ENCODE results near the gene ITGA11.

Gene ITGA11

DNA sequence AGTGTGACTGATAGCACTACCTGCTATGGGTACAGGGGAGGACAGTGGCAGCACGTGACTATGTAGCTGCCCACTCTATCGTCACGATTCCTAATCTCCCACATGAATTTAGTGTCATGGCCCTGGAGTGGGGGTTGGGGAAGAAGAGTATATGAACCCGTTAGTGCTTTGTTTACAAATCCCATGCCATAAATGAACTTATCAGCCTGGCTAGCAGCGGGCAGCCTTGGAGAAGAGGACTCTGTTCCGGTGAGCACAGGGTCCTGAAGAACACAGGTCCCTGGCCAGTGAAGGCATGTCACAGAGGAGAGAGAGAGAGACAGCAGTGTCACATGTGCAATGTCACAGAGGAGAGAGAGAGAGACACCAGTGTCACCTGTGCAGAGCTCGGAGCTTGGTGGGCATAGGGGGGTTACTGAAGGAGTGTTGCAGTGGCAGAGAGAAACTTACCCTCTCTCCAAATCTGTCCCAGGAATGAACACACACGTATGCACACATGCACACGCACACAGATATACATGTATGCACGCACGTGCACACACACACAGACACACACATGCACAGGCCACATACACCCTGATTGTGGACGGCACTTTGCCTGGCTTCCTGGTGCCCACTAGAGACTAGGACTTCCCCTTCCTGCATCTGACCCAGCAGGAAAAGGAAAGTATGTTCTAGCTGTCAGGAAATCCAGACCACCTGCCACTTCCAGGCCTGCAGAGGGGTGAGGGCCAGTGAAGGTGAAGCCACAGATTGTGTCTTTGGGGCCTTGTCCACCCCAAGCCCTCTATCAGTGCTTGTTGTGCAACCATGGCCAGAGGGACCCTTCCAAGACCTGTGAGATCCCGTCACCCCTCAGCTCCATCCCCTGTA, 26.3 kb downstream of the ITGA11 start:
- TF ChIP-seq, protein P1, sequence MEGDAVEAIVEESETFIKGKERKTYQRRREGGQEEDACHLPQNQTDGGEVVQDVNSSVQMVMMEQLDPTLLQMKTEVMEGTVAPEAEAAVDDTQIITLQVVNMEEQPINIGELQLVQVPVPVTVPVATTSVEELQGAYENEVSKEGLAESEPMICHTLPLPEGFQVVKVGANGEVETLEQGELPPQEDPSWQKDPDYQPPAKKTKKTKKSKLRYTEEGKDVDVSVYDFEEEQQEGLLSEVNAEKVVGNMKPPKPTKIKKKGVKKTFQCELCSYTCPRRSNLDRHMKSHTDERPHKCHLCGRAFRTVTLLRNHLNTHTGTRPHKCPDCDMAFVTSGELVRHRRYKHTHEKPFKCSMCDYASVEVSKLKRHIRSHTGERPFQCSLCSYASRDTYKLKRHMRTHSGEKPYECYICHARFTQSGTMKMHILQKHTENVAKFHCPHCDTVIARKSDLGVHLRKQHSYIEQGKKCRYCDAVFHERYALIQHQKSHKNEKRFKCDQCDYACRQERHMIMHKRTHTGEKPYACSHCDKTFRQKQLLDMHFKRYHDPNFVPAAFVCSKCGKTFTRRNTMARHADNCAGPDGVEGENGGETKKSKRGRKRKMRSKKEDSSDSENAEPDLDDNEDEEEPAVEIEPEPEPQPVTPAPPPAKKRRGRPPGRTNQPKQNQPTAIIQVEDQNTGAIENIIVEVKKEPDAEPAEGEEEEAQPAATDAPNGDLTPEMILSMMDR (IDR thresholded peaks at IDR 0.05; ENCODE audit: low read depth, low read length, missing control alignments): no peak
- Histone ChIP-seq H3K4me3 (ENCODE audit: low read depth, low read length) (no peak overlapping the region), H3K27me3 (replicated peaks) (no peaks in the 10 kb centered on the region), H3K36me3 (replicated peaks) (peaks cover 48% of the 10 kb centered on the region), H3K27ac (no peak overlapping the region)
- no peak for DNase-seq
- in situ Hi-C loops (cut with HindIII; ENCODE audit: low pct_ligation_motif_present, low sequenced_read_pairs): no loop called here

DNA sequence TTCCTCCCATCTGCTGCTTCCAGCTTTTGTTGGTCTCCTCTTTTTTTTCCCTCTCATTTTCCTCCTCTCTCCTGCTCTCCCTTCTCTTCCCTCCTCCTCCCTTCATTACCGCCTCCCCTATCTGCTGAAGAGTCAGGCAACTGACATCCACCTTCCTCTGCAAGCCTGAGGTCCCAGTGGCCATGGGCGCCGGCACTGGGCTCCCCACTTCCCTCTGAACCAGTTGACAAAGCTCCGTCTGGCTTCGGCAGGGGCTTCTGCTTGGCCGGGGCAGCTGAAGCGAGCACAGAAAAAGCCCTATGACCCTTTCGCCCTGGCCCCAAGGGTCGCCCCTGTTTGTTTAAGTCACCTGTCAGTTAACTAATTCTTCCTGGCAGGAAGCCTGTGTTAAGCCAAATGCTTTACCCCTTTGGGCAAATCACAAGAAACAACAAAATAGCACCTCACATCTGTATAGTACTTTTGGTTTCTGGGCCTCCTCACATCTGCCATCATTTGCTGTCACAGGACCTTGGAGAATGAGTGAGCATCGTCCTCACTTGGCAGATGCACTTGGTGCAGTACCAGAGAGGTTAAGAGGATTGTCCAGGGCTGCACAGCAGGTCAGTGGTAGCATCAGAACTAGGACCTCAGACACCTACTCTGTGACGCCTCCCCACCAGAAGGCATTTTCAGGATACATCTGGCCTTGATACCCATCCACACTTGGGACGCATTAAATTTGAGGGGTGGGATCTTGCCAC, 27.7 kb downstream of the ITGA11 start:
- Histone ChIP-seq H3K4me3 (ENCODE audit: low read depth, low read length) (no peak overlapping the region), H3K36me3 (replicated peaks) (peaks cover 43% of the 10 kb centered on the region)
- in situ Hi-C loops (cut with HindIII; ENCODE audit: low pct_ligation_motif_present, low sequenced_read_pairs): no loop called here

DNA sequence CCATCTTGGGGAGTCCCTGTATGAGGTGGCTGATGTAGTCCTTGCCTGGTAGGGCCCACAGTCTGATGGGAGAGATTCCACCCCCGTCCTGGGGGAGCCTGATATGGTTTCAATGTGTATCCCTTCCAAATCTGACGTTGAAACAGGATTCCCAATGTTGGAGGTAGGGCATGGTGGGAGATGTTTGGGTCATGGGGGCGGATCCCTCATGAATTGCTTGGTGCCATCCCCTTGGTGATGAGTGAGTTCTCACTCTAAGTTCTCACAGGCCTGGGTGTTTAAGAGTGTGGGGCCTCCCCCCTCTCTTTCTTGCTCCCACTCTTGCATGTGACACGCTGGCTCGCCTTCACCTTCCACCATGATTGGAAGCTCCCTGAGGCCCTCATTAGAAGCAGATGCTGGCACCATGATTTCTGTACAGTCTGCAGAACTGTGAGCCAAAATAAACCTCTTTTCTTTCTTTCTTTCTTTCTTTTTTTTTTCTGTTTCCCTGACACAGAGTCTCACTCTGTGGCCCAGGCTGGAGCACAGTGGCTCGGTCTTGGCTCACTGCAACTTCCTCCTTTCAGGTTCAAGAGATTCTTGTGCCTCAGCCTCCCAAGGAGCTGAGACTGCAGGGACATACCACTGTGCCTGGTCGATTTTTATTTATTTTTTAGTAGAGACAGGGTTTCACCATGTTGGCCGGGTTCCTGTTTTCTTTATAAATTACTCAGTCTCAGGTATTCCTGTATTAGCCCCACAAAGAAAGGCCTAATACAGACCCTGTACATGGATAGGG, 28.6 kb downstream of the ITGA11 start:
- peaks cover 37% of the 10 kb centered on the region for H3K36me3 ChIP-seq (replicated peaks)
- H3K27ac ChIP-seq: no peak overlapping the region
- no peak overlapping the region for H3K4me3 ChIP-seq (ENCODE audit: low read depth, low read length)
- no peak for DNase-seq
- in situ Hi-C loops (cut with HindIII; ENCODE audit: low pct_ligation_motif_present, low sequenced_read_pairs): no loop called here
- H3K27me3 ChIP-seq (replicated peaks): no peaks in the 10 kb centered on the region
- TF ChIP-seq, protein P1 (IDR thresholded peaks at IDR 0.05; ENCODE audit: low read depth, low read length, missing control alignments): no peak

More for the DNA sequence above, 27.7 kb downstream of the ITGA11 start:
- TF ChIP-seq, protein P1 (IDR thresholded peaks at IDR 0.05; ENCODE audit: low read depth, low read length, missing control alignments): no peak
- Histone ChIP-seq H3K27ac (no peak overlapping the region), H3K27me3 (replicated peaks) (no peaks in the 10 kb centered on the region)
- DNase-seq: no peak

DNA sequence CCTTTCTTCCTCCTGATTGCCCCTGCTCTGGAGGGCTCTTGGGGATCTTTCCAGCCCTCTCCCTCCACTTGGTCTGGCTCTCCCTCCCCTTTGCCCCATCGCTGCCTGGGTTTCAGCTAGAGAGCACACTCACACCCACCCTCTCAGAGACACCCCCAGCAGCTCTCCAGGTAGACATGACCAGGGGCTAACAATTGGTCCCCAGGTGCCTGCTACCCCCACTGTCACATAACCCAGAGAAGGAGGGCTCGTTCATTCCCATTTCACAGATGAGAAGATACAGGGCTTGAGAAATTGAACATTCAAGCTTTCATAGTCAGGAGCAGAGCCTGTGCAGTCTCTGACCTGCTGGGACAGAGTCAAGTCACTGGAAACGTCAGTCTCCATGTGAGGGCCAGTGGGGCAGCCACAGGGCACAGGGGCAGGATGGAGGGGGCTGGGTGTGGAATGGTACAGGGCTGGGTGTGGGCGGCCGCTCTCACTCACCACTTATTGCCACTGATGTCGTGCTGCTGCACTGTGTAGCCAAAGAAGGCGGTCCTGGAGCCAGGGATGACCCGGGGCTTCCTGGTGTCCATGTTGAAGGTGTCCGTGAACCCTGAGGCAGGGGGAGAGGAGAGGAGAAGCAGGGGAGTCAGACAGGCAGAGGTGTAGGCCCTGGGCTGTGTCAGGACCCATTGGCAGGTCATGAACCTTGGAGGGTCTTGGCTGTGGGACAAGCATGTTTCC, 29.4 kb downstream of the ITGA11 start:
- TF ChIP-seq, protein P1 (IDR thresholded peaks at IDR 0.05; ENCODE audit: low read depth, low read length, missing control alignments): no peak

More for the DNA sequence above, 29.4 kb downstream of the ITGA11 start:
- H3K4me3 ChIP-seq (ENCODE audit: low read depth, low read length): no peak overlapping the region
- H3K27me3 ChIP-seq (replicated peaks): no peaks in the 10 kb centered on the region
- H3K36me3 ChIP-seq (replicated peaks): peaks cover 37% of the 10 kb centered on the region
- in situ Hi-C loops (cut with HindIII; ENCODE audit: low pct_ligation_motif_present, low sequenced_read_pairs): no loop called here
- no peak overlapping the region for H3K27ac ChIP-seq
- DNase-seq: no peak

Measured in brain microvascular endothelial cell (primary cell).